Liver (tissue), 9 donors: ENCODE results near the gene TRPC4. TPM values are rescaled to one million over a fixed set of nuclear protein-coding genes. Genes with fewer than 3 reads are reported as not detected.

Experiments
- DNase-seq: peaks from one replicate; pipeline ENCODE4 v3.0.0-alpha.2; 2017; ENCODE audit warnings: low spot score
- H3K27ac ChIP-seq, 2 donors: one replicate each; pipeline ENCODE4 v1.7.0; 2013; ENCODE audit warnings: inconsistent platforms in 2 of 2, low read length in 2 of 2, control low read depth in 1 of 2, low read depth in 1 of 2, mild to moderate bottlenecking in 1 of 2
- H3K27me3 ChIP-seq, 4 donors: one replicate each; pipeline versions ENCODE4 v1.6.1 to v1.7.0; 2013; ENCODE audit warnings: low read length in 3 of 4, inconsistent platforms in 1 of 4, mild to moderate bottlenecking in 1 of 4, moderate library complexity in 1 of 4; ENCODE audit not compliant: control insufficient read depth in 4 of 4, insufficient read depth in 4 of 4
- H3K36me3 ChIP-seq, 4 donors: one replicate each; pipeline versions ENCODE4 v1.6.1 to v1.7.0; 2013; ENCODE audit warnings: low read length in 3 of 4, mild to moderate bottlenecking in 3 of 4, low read depth in 1 of 4, moderate library complexity in 1 of 4; ENCODE audit not compliant: control insufficient read depth in 4 of 4, insufficient read depth in 3 of 4
- H3K4me1 ChIP-seq, 4 donors: one replicate each; pipeline versions ENCODE4 v1.6.1 to v1.7.0; 2013; ENCODE audit warnings: low read length in 3 of 4, mild to moderate bottlenecking in 3 of 4, moderate library complexity in 1 of 4; ENCODE audit not compliant: control insufficient read depth in 4 of 4, insufficient read depth in 4 of 4
- H3K4me3 ChIP-seq, 3 donors: one replicate each; pipeline versions ENCODE4 v1.6.1 to v1.7.0; 2013; ENCODE audit warnings: low read length in 3 of 3, control low read depth in 1 of 3, low read depth in 1 of 3, mild to moderate bottlenecking in 1 of 3
- H3K9ac ChIP-seq, 2 donors: one replicate each; pipeline ENCODE4 v1.7.0; 2013; ENCODE audit warnings: low read length in 2 of 2, mild to moderate bottlenecking in 2 of 2, moderate library complexity in 2 of 2, control low read depth in 1 of 2, low read depth in 1 of 2
- H3K9me3 ChIP-seq, 4 donors: one replicate each; pipeline versions ENCODE4 v1.6.1 to v1.7.0; 2013; ENCODE audit warnings: low read length in 3 of 4; ENCODE audit not compliant: control insufficient read depth in 4 of 4
- EGR1 ChIP-seq, 2 donors: IDR thresholded peaks; 2 replicates each; pipeline ENCODE4 v1.6.1; 2016 to 2018; ENCODE audit warnings: antibody characterized with exemption in 2 of 2, low read depth in 2 of 2
- FOXA1 ChIP-seq: IDR thresholded peaks from 2 replicates; pipeline ENCODE4 v1.6.1; 2016; ENCODE audit warnings: antibody characterized with exemption
- FOXA2 ChIP-seq: IDR thresholded peaks from 2 replicates; pipeline ENCODE4 v1.6.1; 2016; ENCODE audit warnings: antibody characterized with exemption
- GABPA ChIP-seq, 2 donors: IDR thresholded peaks in 1 of 2; conservative IDR thresholded peaks in 1 of 2; 2 replicates each; pipeline ENCODE4 v1.6.1; 2016; ENCODE audit warnings: antibody characterized with exemption in 2 of 2, mild to moderate bottlenecking in 1 of 2, moderate library complexity in 1 of 2
- HNF4A ChIP-seq, 2 donors: conservative IDR thresholded peaks; 2 replicates each; pipeline ENCODE4 v1.6.1; 2016; ENCODE audit warnings: antibody characterized with exemption in 2 of 2, mild to moderate bottlenecking in 2 of 2
- HNF4G ChIP-seq: IDR thresholded peaks from 2 replicates; pipeline ENCODE4 v1.6.1; 2016; ENCODE audit warnings: antibody characterized with exemption
- JUND ChIP-seq, 2 donors: IDR thresholded peaks; 2 replicates each; pipeline ENCODE4 v1.6.1; 2016; ENCODE audit warnings: antibody characterized with exemption in 2 of 2
- NR2F2 ChIP-seq: IDR thresholded peaks from 2 replicates; pipeline ENCODE4 v1.6.1; 2016; ENCODE audit warnings: antibody characterized with exemption
- RAD21 ChIP-seq, 2 donors: IDR thresholded peaks; 2 replicates each; pipeline ENCODE4 v1.6.1; 2016; ENCODE audit warnings: antibody characterized with exemption in 2 of 2, mild to moderate bottlenecking in 2 of 2
- RXRA ChIP-seq, 2 donors: IDR thresholded peaks; 2 replicates each; pipeline ENCODE4 v1.6.1; 2017 to 2018; ENCODE audit warnings: antibody characterized with exemption in 2 of 2, mild to moderate bottlenecking in 1 of 2
- SP1 ChIP-seq: IDR thresholded peaks from 2 replicates; pipeline ENCODE4 v1.6.1; 2018; ENCODE audit warnings: antibody characterized with exemption, mild to moderate bottlenecking
- TAF1 ChIP-seq: conservative IDR thresholded peaks from 2 replicates; pipeline ENCODE4 v1.6.1; 2016; ENCODE audit warnings: antibody characterized with exemption, mild to moderate bottlenecking
- YY1 ChIP-seq: IDR thresholded peaks from 2 replicates; pipeline ENCODE4 v1.6.1; 2016; ENCODE audit warnings: antibody characterized with exemption, mild to moderate bottlenecking
- WGBS: extraction: QIAGEN DNeasy Blood & Tissue Kit; methylation state at CpG from one replicate; pipeline ENCODE4 v1.1.7; 2013; 5-methylcytosine and 5-hydroxymethylcytosine counted together
- polyA plus RNA-seq, 2 donors: library from polyadenylated mRNA; stranded (reverse) in 1 of 2; unstranded in 1 of 2; fragments of 200-250 nt in 1 of 2; fragments of >200 nt in 1 of 2; fragmentation: Nextera tagmentation in 1 of 2; extraction: Ambion mirVana in 1 of 2; gene quantifications; one replicate each; pipeline versions ENCODE4 v1.2.1 to v1.2.3, GENCODE V29; 2013 to 2015
- total RNA-seq, 2 donors: library from RNA; depleted of rRNA; stranded (reverse); fragments of >200 nt; gene quantifications; one replicate each; pipeline ENCODE4 v1.2.3, GENCODE V29; 2014
- TF ChIP-seq, protein P1 (sequence below): fragments of 150-350 bp; IDR thresholded peaks from 2 replicates; pipeline ENCODE4 v1.5.1; 2017; ENCODE audit warnings: improper control_type of control experiment, low read depth, low read length; ENCODE audit not compliant: missing input control
- TF ChIP-seq, protein P2 (sequence below): IDR thresholded peaks from 2 replicates; pipeline ENCODE4 v1.6.1; 2016; ENCODE audit warnings: antibody characterized with exemption
- TF ChIP-seq, protein P3 (sequence below): IDR thresholded peaks from 2 replicates; pipeline ENCODE4 v1.6.1; 2016; ENCODE audit warnings: antibody characterized with exemption
- TF ChIP-seq, protein P4 (sequence below): IDR thresholded peaks from 2 replicates; pipeline ENCODE4 v1.6.1; 2016; ENCODE audit warnings: antibody characterized with exemption
- donor health status: healthy.
- donor health status: healthy.
- donor health status: healthy.
- donor health status: healthy.
- donor health status: healthy.

Gene TRPC4
- total and polyA plus RNA-seq, 4 donors, result 0.04 to 0.17 (median 0.05) TPM; not detected in 1

DNA sequence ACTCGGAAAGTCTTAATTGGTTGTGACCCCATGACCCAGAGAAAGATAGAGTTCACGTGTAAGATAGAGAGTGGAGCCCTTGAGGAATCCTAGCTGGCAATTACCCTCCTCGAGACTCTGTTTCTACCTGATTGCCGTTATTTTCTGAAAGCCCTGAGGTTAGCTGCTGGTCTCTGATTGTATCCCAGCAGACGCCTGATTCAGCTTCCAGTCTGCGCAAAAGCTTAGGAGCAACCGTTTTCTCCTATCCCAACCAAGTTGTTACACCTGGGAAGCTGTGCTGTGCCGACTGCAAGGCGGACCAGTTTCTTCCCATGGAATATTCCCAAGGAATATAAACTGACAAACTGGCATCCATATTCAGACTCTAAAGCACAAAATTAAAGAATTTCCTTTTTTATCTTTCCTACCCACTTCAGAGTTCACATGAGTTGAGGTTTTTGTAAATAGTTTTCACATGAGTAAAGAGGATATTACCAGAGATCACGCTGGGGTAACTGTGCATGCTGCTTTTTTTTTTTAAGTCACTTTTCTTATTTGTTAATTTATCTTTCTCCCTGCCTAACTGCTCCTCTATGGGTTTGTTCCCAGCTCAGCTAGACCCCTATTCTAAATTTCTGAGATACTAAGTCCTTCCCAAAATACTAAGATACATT lies 1.5 kb upstream of the TRPC4 start (continued):
- TF ChIP-seq NR2F2, result no peak
- no peak for TF ChIP-seq TAF1
- TF ChIP-seq FOXA1, result no peak
- TF ChIP-seq HNF4G, result no peak

DNA sequence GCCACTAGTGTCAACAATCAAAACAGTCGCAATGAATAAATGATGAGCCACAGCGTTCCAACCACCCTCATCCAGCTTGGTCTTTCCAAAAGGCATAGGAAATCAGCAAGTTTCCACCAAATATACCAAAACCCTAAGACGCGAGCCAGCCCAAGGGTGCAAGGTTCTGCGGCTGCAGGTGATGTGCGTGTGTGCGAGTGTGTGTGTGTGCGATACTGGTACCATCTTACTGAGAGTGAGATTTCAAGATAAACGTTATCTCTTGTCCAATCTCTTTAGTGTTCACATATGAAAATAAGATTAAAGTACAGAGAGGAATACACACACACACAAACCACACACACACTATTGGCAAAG lies 895 bp upstream of the TRPC4 start:
- Histone ChIP-seq H3K27ac (no peak overlapping the region), H3K36me3 (no peaks in the 10 kb centered on the region), H3K27me3 (peaks cover 0 to 8% (median 1%) of the 10 kb centered on the region in 4 donors), H3K9ac (no peak overlapping the region), H3K9me3 (no peaks in the 10 kb centered on the region), H3K4me1 (peaks cover 8 to 16% (median 11%) of the 10 kb centered on the region in 4 donors), H3K4me3 (no peak overlapping the region)
- no peak for DNase-seq
- TF ChIP-seq, protein P1, sequence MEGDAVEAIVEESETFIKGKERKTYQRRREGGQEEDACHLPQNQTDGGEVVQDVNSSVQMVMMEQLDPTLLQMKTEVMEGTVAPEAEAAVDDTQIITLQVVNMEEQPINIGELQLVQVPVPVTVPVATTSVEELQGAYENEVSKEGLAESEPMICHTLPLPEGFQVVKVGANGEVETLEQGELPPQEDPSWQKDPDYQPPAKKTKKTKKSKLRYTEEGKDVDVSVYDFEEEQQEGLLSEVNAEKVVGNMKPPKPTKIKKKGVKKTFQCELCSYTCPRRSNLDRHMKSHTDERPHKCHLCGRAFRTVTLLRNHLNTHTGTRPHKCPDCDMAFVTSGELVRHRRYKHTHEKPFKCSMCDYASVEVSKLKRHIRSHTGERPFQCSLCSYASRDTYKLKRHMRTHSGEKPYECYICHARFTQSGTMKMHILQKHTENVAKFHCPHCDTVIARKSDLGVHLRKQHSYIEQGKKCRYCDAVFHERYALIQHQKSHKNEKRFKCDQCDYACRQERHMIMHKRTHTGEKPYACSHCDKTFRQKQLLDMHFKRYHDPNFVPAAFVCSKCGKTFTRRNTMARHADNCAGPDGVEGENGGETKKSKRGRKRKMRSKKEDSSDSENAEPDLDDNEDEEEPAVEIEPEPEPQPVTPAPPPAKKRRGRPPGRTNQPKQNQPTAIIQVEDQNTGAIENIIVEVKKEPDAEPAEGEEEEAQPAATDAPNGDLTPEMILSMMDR, result no peak
- no peak for TF ChIP-seq FOXA1
- no peak for TF ChIP-seq YY1
- no peak for TF ChIP-seq HNF4A (conservative IDR thresholded peaks at IDR 0.05)
- TF ChIP-seq EGR1 (IDR thresholded peaks at IDR 0.05; ENCODE audit: low read depth in 2 of 2), result no peak
- TF ChIP-seq, protein P2, sequence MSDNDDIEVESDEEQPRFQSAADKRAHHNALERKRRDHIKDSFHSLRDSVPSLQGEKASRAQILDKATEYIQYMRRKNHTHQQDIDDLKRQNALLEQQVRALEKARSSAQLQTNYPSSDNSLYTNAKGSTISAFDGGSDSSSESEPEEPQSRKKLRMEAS, result no peak
- TF ChIP-seq FOXA2, result no peak
- no peak for TF ChIP-seq RAD21 (IDR thresholded peaks at IDR 0.05)
- TF ChIP-seq, protein P3, sequence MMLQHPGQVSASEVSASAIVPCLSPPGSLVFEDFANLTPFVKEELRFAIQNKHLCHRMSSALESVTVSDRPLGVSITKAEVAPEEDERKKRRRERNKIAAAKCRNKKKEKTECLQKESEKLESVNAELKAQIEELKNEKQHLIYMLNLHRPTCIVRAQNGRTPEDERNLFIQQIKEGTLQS, result no peak
- WGBS, result 47% methylated on average over 9 of the region's 9 CpGs

DNA sequence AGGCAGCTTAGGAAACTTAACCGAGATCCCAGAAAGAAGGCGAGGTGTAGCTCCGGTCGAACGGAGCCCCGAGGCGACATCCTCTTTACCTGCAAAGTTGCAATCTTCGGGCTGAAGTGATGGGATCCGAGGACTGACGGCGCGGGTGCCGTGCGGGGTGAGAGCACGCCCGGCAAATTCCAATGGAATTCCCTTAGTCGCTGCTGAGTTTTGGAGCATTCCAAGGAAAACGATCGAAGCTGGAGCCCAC lies 141 bp downstream of the TRPC4 start:
- H3K4me3 ChIP-seq, result peak overlapping the region in 2 of 3 donors; percentile 44 to 54
- no peak overlapping the region for H3K9ac ChIP-seq
- TF ChIP-seq, protein P3, result no peak
- TF ChIP-seq FOXA2 (no peak), TAF1 (no peak), FOXA1 (no peak), YY1 (no peak), EGR1 (IDR thresholded peaks at IDR 0.05; ENCODE audit: low read depth in 2 of 2) (no peak), RAD21 (IDR thresholded peaks at IDR 0.05) (no peak), HNF4A (conservative IDR thresholded peaks at IDR 0.05) (no peak), SP1 (no peak), RXRA (IDR thresholded peaks at IDR 0.05) (no peak), JUND (IDR thresholded peaks at IDR 0.05) (no peak), GABPA (IDR thresholded peaks at IDR 0.05 in 1 of 2, conservative IDR thresholded peaks at IDR 0.05 in 1 of 2) (no peak)
- TF ChIP-seq, protein P4, sequence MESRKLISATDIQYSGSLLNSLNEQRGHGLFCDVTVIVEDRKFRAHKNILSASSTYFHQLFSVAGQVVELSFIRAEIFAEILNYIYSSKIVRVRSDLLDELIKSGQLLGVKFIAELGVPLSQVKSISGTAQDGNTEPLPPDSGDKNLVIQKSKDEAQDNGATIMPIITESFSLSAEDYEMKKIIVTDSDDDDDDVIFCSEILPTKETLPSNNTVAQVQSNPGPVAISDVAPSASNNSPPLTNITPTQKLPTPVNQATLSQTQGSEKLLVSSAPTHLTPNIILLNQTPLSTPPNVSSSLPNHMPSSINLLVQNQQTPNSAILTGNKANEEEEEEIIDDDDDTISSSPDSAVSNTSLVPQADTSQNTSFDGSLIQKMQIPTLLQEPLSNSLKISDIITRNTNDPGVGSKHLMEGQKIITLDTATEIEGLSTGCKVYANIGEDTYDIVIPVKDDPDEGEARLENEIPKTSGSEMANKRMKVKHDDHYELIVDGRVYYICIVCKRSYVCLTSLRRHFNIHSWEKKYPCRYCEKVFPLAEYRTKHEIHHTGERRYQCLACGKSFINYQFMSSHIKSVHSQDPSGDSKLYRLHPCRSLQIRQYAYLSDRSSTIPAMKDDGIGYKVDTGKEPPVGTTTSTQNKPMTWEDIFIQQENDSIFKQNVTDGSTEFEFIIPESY, result no peak
- TF ChIP-seq, protein P1, result no peak
- no peaks in the 10 kb centered on the region for H3K9me3 ChIP-seq
- peaks cover 0 to 5% (median 1%) of the 10 kb centered on the region in 4 donors for H3K27me3 ChIP-seq
- no peak overlapping the region for H3K27ac ChIP-seq
- peaks cover 8 to 16% (median 11%) of the 10 kb centered on the region in 4 donors for H3K4me1 ChIP-seq
- no peaks in the 10 kb centered on the region for H3K36me3 ChIP-seq
- no peak for DNase-seq
- 4% methylated on average over 19 of the region's 19 CpGs for WGBS
